ENCODE data around the gene YJEFN3.

Gene YJEFN3

GRCh38 chr19:19529783-19530422 lies 1.2 kb downstream of the YJEFN3 start:
- Histone ChIP-seq H3K4me3 (ENCODE audit: insufficient read depth, low read length, poor library complexity, severe bottlenecking) (no peak overlapping the region), H3K9me2 (replicated peaks; ENCODE audit: insufficient read depth, low read length) (no peaks in the 10 kb centered on the region), H3K9me3 (ENCODE audit: insufficient read depth, low read length) (no peaks in the 10 kb centered on the region), H4K20me1 (ENCODE audit: low read depth, low read length) (no peaks in the 10 kb centered on the region), H3K4me2 (ENCODE audit: low read depth, low read length, poor library complexity, severe bottlenecking) (no peak overlapping the region), H2AFZ (ENCODE audit: low read depth, low read length, severe bottlenecking) (no peak overlapping the region), H3K27me3 (ENCODE audit: low read length) (no peaks in the 10 kb centered on the region), H3F3A (ENCODE audit: insufficient read depth) (peaks cover 28% of the 10 kb centered on the region), H3K36me3 (ENCODE audit: low read length) (no peaks in the 10 kb centered on the region), H3K27ac (ENCODE audit: low read depth, low read length) (peak overlapping the region; percentile 25; the same call in 1 of the 2 replicates), H3K9ac (ENCODE audit: low read length) (no peak overlapping the region), H3K79me2 (ENCODE audit: insufficient read depth, low read length) (peaks cover 10% of the 10 kb centered on the region; the same call in 1 of the 2 replicates)
- TF ChIP-seq EZH2phosphoT487 (conservative IDR thresholded peaks at IDR 0.05; ENCODE audit: low read length) (no peak), CTCF (IDR thresholded peaks at IDR 0.05; ENCODE audit: insufficient read depth, low read length, poor library complexity, severe bottlenecking) (no peak)

GRCh38 chr19:19530423-19530804 lies 1.7 kb downstream of the YJEFN3 start:
- peaks cover 23% of the 10 kb centered on the region for H3F3A ChIP-seq (ENCODE audit: insufficient read depth)
- no peaks in the 10 kb centered on the region for H3K27me3 ChIP-seq (ENCODE audit: low read length)
- no peak overlapping the region for H2AFZ ChIP-seq (ENCODE audit: low read depth, low read length, severe bottlenecking)
- no peak overlapping the region for H3K4me2 ChIP-seq (ENCODE audit: low read depth, low read length, poor library complexity, severe bottlenecking)
- H3K9me3 ChIP-seq (ENCODE audit: insufficient read depth, low read length): no peaks in the 10 kb centered on the region
- peaks cover 5% of the 10 kb centered on the region; the same call in 1 of the 2 replicates for H3K79me2 ChIP-seq (ENCODE audit: insufficient read depth, low read length)
- H3K4me3 ChIP-seq (ENCODE audit: insufficient read depth, low read length, poor library complexity, severe bottlenecking): no peak overlapping the region
- peak overlapping the region; percentile 18 for H3K27ac ChIP-seq (ENCODE audit: low read depth, low read length)
- H3K36me3 ChIP-seq (ENCODE audit: low read length): no peaks in the 10 kb centered on the region
- no peak overlapping the region for H3K9ac ChIP-seq (ENCODE audit: low read length)
- H3K9me2 ChIP-seq (replicated peaks; ENCODE audit: insufficient read depth, low read length): no peaks in the 10 kb centered on the region
- no peaks in the 10 kb centered on the region for H4K20me1 ChIP-seq (ENCODE audit: low read depth, low read length)
- TF ChIP-seq EZH2phosphoT487 (conservative IDR thresholded peaks at IDR 0.05; ENCODE audit: low read length) (no peak), CTCF (IDR thresholded peaks at IDR 0.05; ENCODE audit: insufficient read depth, low read length, poor library complexity, severe bottlenecking) (no peak)

GRCh38 chr19:19530889-19531288 lies 2.2 kb downstream of the YJEFN3 start:
- no peak overlapping the region for H3K9ac ChIP-seq (ENCODE audit: low read length)
- TF ChIP-seq CTCF (IDR thresholded peaks at IDR 0.05; ENCODE audit: insufficient read depth, low read length, poor library complexity, severe bottlenecking) (no peak), EZH2phosphoT487 (conservative IDR thresholded peaks at IDR 0.05; ENCODE audit: low read length) (no peak)
- no peaks in the 10 kb centered on the region for H3K36me3 ChIP-seq (ENCODE audit: low read length)
- H3K9me3 ChIP-seq (ENCODE audit: insufficient read depth, low read length): no peaks in the 10 kb centered on the region
- H3K4me3 ChIP-seq (ENCODE audit: insufficient read depth, low read length, poor library complexity, severe bottlenecking): no peak overlapping the region
- no peak overlapping the region for H3K4me2 ChIP-seq (ENCODE audit: low read depth, low read length, poor library complexity, severe bottlenecking)
- H3K79me2 ChIP-seq (ENCODE audit: insufficient read depth, low read length): peaks cover under 1% of the 10 kb centered on the region; the same call in 1 of the 2 replicates
- H2AFZ ChIP-seq (ENCODE audit: low read depth, low read length, severe bottlenecking): no peak overlapping the region
- no peaks in the 10 kb centered on the region for H4K20me1 ChIP-seq (ENCODE audit: low read depth, low read length)
- H3F3A ChIP-seq (ENCODE audit: insufficient read depth): peaks cover 18% of the 10 kb centered on the region
- peak overlapping the region; percentile 18 for H3K27ac ChIP-seq (ENCODE audit: low read depth, low read length)
- H3K27me3 ChIP-seq (ENCODE audit: low read length): no peaks in the 10 kb centered on the region
- H3K9me2 ChIP-seq (replicated peaks; ENCODE audit: insufficient read depth, low read length): no peaks in the 10 kb centered on the region
